HL-60 (cell line): ENCODE measurements around the gene MOB3A.
A peak's percentile ranks its signal among the peaks of the same experiment; 100 is the strongest.

Experiments used
- DNase-seq, 2 experiments: peaks; one replicate each; pipeline ENCODE4 v3.0.0-alpha.2; 2010 to 2020; ENCODE audit warnings: low read depth in 1 of 2, low spot score in 1 of 2
- H3K27ac ChIP-seq: fragments of 250-450 bp; sonication (Bioruptor Pico); replicated peaks from 2 replicates; pipeline ENCODE4 v1.5.1; 2020; ENCODE audit warnings: mild to moderate bottlenecking, moderate library complexity
- H3K27me3 ChIP-seq: fragments of 250-450 bp; sonication (Bioruptor Pico); 2 replicates; pipeline ENCODE4 v1.5.1; 2021; ENCODE audit warnings: mild to moderate bottlenecking, moderate library complexity; ENCODE audit not compliant: insufficient read depth, poor library complexity, severe bottlenecking
- H3K4me3 ChIP-seq: replicated peaks from 2 replicates; pipeline ENCODE4 v1.5.1; 2011; ENCODE audit warnings: mild to moderate bottlenecking, control low read depth, low read length; ENCODE audit not compliant: insufficient read depth
- CTCF ChIP-seq: IDR thresholded peaks from one replicate; pipeline ENCODE4 v1.5.1; 2011; ENCODE audit warnings: low read length, control low read depth, inconsistent platforms; ENCODE audit not compliant: insufficient read depth
- GABPA ChIP-seq: IDR thresholded peaks from 2 replicates; pipeline ENCODE4 v1.6.1; 2012; ENCODE audit warnings: low read depth
- POLR2AphosphoS5 ChIP-seq: IDR thresholded peaks from 2 replicates; pipeline ENCODE4 v1.6.1; 2012; ENCODE audit warnings: low read depth
- REST ChIP-seq: IDR thresholded peaks from 2 replicates; pipeline ENCODE4 v1.6.1; 2012; ENCODE audit warnings: low read depth; ENCODE audit not compliant: insufficient replicate concordance
- SPI1 ChIP-seq: IDR thresholded peaks from 2 replicates; pipeline ENCODE4 v1.6.1; 2012; ENCODE audit warnings: low read depth, mild to moderate bottlenecking, borderline replicate concordance

Gene MOB3A

GRCh38 chr19:2060884-2061494 is 35.1 kb downstream of the MOB3A start:
- Histone ChIP-seq H3K27me3 (no peaks in the 10 kb centered on the region), H3K4me3 (peak overlapping the region; percentile 54), H3K27ac (peak overlapping the region; percentile 93)
- TF ChIP-seq POLR2AphosphoS5 (0 out of 2 replicates have a peak, but pooled peaks have one; percentile 7), REST (no peak)
- DNase-seq: peak in 1 of 2 experiments; percentile 61

- H3K4me3 ChIP-seq: no peak overlapping the region
- no peak for TF ChIP-seq GABPA
- no peak for TF ChIP-seq REST
- TF ChIP-seq CTCF: no peak
- no peak for TF ChIP-seq SPI1
- TF ChIP-seq POLR2AphosphoS5: no peak
- H3K27ac ChIP-seq: peak overlapping the region; percentile 93
- no peak for DNase-seq
- no peaks in the 10 kb centered on the region for H3K27me3 ChIP-seq
Measured at GRCh38 chr19:2059422-2060201, 36.5 kb downstream of the MOB3A start.

GRCh38 chr19:2058570-2059421 is 37.3 kb downstream of the MOB3A start:
- no peaks in the 10 kb centered on the region for H3K27me3 ChIP-seq
- no peak overlapping the region for H3K4me3 ChIP-seq
- H3K27ac ChIP-seq: peak overlapping the region; percentile 32
- no peak for TF ChIP-seq POLR2AphosphoS5
- TF ChIP-seq SPI1: no peak
- no peak for TF ChIP-seq REST
- TF ChIP-seq CTCF: no peak
- TF ChIP-seq GABPA: no peak
- no peak for DNase-seq
